B cell (primary cell): ENCODE results near the gene PIGM. TPM values are rescaled to one million over a fixed set of nuclear protein-coding genes. Genes with fewer than 3 reads are reported as not detected.

Source experiments
- ATAC-seq: fragments of 200-7000 bp; cut with Tn5 transposase; one replicate; pipeline ENCODE4 v1.10.0; 2021; ENCODE audit warnings: low read depth, mild to moderate bottlenecking, moderate number of reproducible peaks, moderate library complexity
- CTCF ChIA-PET: fragments of 350-600 bp; sonication (Branson Sonifier 250); formaldehyde crosslinking; loops from one replicate; lab custom pipeline; 2021; ENCODE audit warnings: antibody characterized with exemption, inconsistent platforms; lab: Charles Lee
- POLR2A ChIA-PET: fragments of 350-600 bp; sonication (Branson Sonifier 250); formaldehyde crosslinking; loops from one replicate; lab custom pipeline; 2021; ENCODE audit warnings: antibody characterized with exemption; lab: Charles Lee
- DNase-seq: peaks from one replicate; pipeline ENCODE4 v3.0.0; 2013
- H2AFZ ChIP-seq: 2 replicates; pipeline ENCODE4 v1.6.1; 2012; ENCODE audit warnings: mild to moderate bottlenecking, low read depth, low read length; ENCODE audit not compliant: insufficient read depth, poor library complexity, severe bottlenecking
- H3K27ac ChIP-seq, 2 donors: 1 replicate in 1 of 2; 2 replicates in 1 of 2; pipeline ENCODE4 v1.5.1; 2012 to 2013; ENCODE audit warnings: low read length in 2 of 2, mild to moderate bottlenecking in 2 of 2, moderate library complexity in 1 of 2
- H3K27me3 ChIP-seq, 4 experiments: fragments of 200-600 bp in 1 of 4; sonication (generic) in 1 of 4; replicated peaks in 1 of 4; 1 replicate in 2 of 4; 2 replicates in 2 of 4; pipeline versions ENCODE4 v1.6.1 to v1.7.0; 2013 to 2016; ENCODE audit warnings: low read length in 3 of 4, mild to moderate bottlenecking in 2 of 4, mixed read lengths in 1 of 4, moderate library complexity in 1 of 4; ENCODE audit not compliant: insufficient read depth in 4 of 4, control insufficient read depth in 3 of 4; ENCODE audit errors: control extremely low read depth in 1 of 4
- H3K36me3 ChIP-seq, 2 experiments: replicated peaks in 1 of 2; 1 replicate in 1 of 2; 2 replicates in 1 of 2; pipeline versions ENCODE4 v1.6.1 to v1.7.1; 2013; ENCODE audit warnings: low read length in 1 of 2; ENCODE audit not compliant: insufficient read depth in 2 of 2, control insufficient read depth in 1 of 2; ENCODE audit errors: control extremely low read depth in 1 of 2, extremely low read depth in 1 of 2
- H3K4me1 ChIP-seq, 2 donors: fragments of 200-600 bp in 1 of 2; sonication (generic) in 1 of 2; 1 replicate in 1 of 2; 2 replicates in 1 of 2; pipeline versions ENCODE4 v1.5.1 to v1.6.1; 2013 to 2017; ENCODE audit warnings: low read length in 2 of 2; ENCODE audit not compliant: control insufficient read depth in 2 of 2, insufficient read depth in 2 of 2
- H3K4me2 ChIP-seq: replicated peaks from 2 replicates; pipeline ENCODE3; 2012; ENCODE audit warnings: mild to moderate bottlenecking, low read depth, low read length; ENCODE audit not compliant: poor library complexity, severe bottlenecking
- H3K4me3 ChIP-seq, 5 experiments: fragments of 200-600 bp in 1 of 5; sonication (generic) in 1 of 5; 1 replicate in 3 of 5; 2 replicates in 2 of 5; pipeline versions ENCODE4 v1.5.1 to v1.7.0; 2011 to 2016; ENCODE audit warnings: low read length in 4 of 5, mild to moderate bottlenecking in 4 of 5, low read depth in 2 of 5, control low read depth in 1 of 5, moderate library complexity in 1 of 5; ENCODE audit not compliant: insufficient read depth in 1 of 5; ENCODE audit errors: control extremely low read depth in 1 of 5, extremely low read depth in 1 of 5
- H3K79me2 ChIP-seq: fragments of 200-600 bp; sonication (generic); one replicate; pipeline ENCODE4 v1.6.0; 2016; ENCODE audit warnings: low read length; ENCODE audit not compliant: control insufficient read depth, insufficient read depth
- H3K9ac ChIP-seq: fragments of 200-600 bp; sonication (generic); 2 replicates; pipeline ENCODE4 v1.6.1; 2017; ENCODE audit warnings: mild to moderate bottlenecking, low read length, moderate library complexity
- H3K9me3 ChIP-seq, 3 donors: one replicate each; pipeline versions ENCODE4 v1.6.1 to v1.7.1; 2013; ENCODE audit warnings: low read length in 2 of 3; ENCODE audit not compliant: control insufficient read depth in 2 of 3, insufficient read depth in 1 of 3; ENCODE audit errors: control extremely low read depth in 1 of 3
- H4K20me1 ChIP-seq: 2 replicates; pipeline ENCODE4 v1.6.0; 2012; ENCODE audit warnings: mild to moderate bottlenecking, low read length; ENCODE audit not compliant: insufficient read depth, control insufficient read depth, poor library complexity, severe bottlenecking
- H3K27ac Mint-ChIP-seq: one replicate; pipeline ENCODE4 v1.8.0; 2021; ENCODE audit warnings: mixed read lengths
- H3K27me3 Mint-ChIP-seq: one replicate; pipeline ENCODE4 v1.8.0; 2021; ENCODE audit warnings: mixed read lengths
- H3K4me1 Mint-ChIP-seq: one replicate; pipeline ENCODE4 v1.8.0; 2021; ENCODE audit warnings: mixed read lengths
- H3K4me3 Mint-ChIP-seq: one replicate; pipeline ENCODE4 v1.8.0; 2021; ENCODE audit warnings: mixed read lengths
- H3K9me3 Mint-ChIP-seq: one replicate; pipeline ENCODE4 v1.8.0; 2022; ENCODE audit warnings: mixed read lengths; ENCODE audit not compliant: insufficient read depth
- CTCF ChIP-seq: fragments of 200-600 bp; IDR thresholded peaks from one replicate; pipeline ENCODE4 v1.8.0; 2022; ENCODE audit warnings: antibody characterized with exemption, mild to moderate bottlenecking
- EZH2 ChIP-seq: IDR thresholded peaks from 2 replicates; pipeline ENCODE4 v1.6.1; 2012; ENCODE audit warnings: borderline replicate concordance, low read depth, mild to moderate bottlenecking, moderate library complexity, low read length; ENCODE audit not compliant: insufficient read depth, poor library complexity, severe bottlenecking
- WGBS: methylation state at CpG from one replicate; pipeline ENCODE4 v1.1.5; 2013; ENCODE audit warnings: missing lambda C conversion rate; ENCODE audit not compliant: insufficient coverage; 5-methylcytosine and 5-hydroxymethylcytosine counted together
- intact Hi-C: fragments of 100-400 bp; cut with micrococcal nuclease; formaldehyde crosslinking; loops from one replicate; pipeline ENCODE4 v1.10.0; 2022
- polyA plus RNA-seq: library from polyadenylated mRNA; depleted of rRNA; stranded (reverse); fragments of >200 nt; gene quantifications from 2 replicates; pipeline ENCODE4 v1.2.3, GENCODE V29; 2012
- total RNA-seq, 2 donors: library from RNA; stranded (reverse); fragments of 120-200 nt in 1 of 2; gene quantifications; 1 replicate in 1 of 2; 2 replicates in 1 of 2; pipeline versions ENCODE4 v1.2.3 to v1.2.4, GENCODE V29; 2013 to 2022

PIGM gene
- total and polyA plus RNA-seq, 2 donors (not counting 1 experiment from before 2014, with no cell fraction given), result 1.4 to 7.4 TPM

- Mint-ChIP-seq H3K9me3 (no peaks in the 10 kb centered on the region), H3K27ac (no peak overlapping the region), H3K4me1 (peaks cover 5% of the 10 kb centered on the region), H3K27me3 (peaks cover 44% of the 10 kb centered on the region), H3K4me3 (no peak overlapping the region)
- DNase-seq (no peak), ATAC-seq (no peak)
- Histone ChIP-seq H4K20me1 (no peaks in the 10 kb centered on the region), H3K36me3 (no peaks in the 10 kb centered on the region), H3K27ac (no peak overlapping the region), H3K9me3 (peaks cover 0 to 1% (median 0%) of the 10 kb centered on the region in 3 donors), H3K27me3 (peaks cover 0 to 11% (median 7%) of the 10 kb centered on the region in 4 experiments), H3K4me3 (no peak overlapping the region), H3K4me2 (no peak overlapping the region), H3K4me1 (no peaks in the 10 kb centered on the region), H3K9ac (no peak overlapping the region), H2AFZ (no peak overlapping the region), H3K79me2 (no peaks in the 10 kb centered on the region)
- CTCF ChIA-PET, result interaction anchor here (1.6 kb wide), 1 partner anchor 13 kb away, joined by 8 read pairs; no protein-coding TSS in a partner anchor
- 96% methylated on average over 2 of the region's 2 CpGs for WGBS
- intact Hi-C loops, result no loop called here
- POLR2A ChIA-PET, result no interaction called here
- TF ChIP-seq CTCF (no peak), EZH2 (no peak)
These were observed 36.9 kb downstream of the PIGM start for GRCh38 chr1:159994896-159995295.

GRCh38 chr1:159993911-159994310 is 37.9 kb downstream of the PIGM start:
- intact Hi-C loops, result no loop called here

More at GRCh38 chr1:159993911-159994310, 37.9 kb downstream of the PIGM start:
- CTCF ChIA-PET, result interaction anchor here (1.0 to 1.6 kb wide), 2 partner anchors 11 to 14 kb away, joined by 4 to 8 read pairs; no protein-coding TSS in a partner anchor
- H2AFZ ChIP-seq, result no peak overlapping the region
- no peak overlapping the region for H3K27ac Mint-ChIP-seq
- no peak overlapping the region for H3K4me3 ChIP-seq
- TF ChIP-seq EZH2 (no peak), CTCF (no peak)
- no peak overlapping the region for H3K9ac ChIP-seq
- H3K9me3 ChIP-seq, result peaks cover 0 to 1% (median 0%) of the 10 kb centered on the region in 3 donors
- 80% methylated on average over 1 of the region's 2 CpGs for WGBS
- no peaks in the 10 kb centered on the region for H4K20me1 ChIP-seq
- POLR2A ChIA-PET, result interaction anchor here (0.7 kb wide), 2 partner anchors 71 to 136 kb away, joined by 5 to 6 read pairs; no protein-coding TSS in a partner anchor
- H3K9me3 Mint-ChIP-seq, result no peaks in the 10 kb centered on the region
- DNase-seq (no peak), ATAC-seq (no peak)
- no peak overlapping the region for H3K4me3 Mint-ChIP-seq
- no peaks in the 10 kb centered on the region for H3K4me1 ChIP-seq
- peaks cover 0 to 11% (median 9%) of the 10 kb centered on the region in 4 experiments for H3K27me3 ChIP-seq
- no peaks in the 10 kb centered on the region for H3K36me3 ChIP-seq
- no peak overlapping the region for H3K4me2 ChIP-seq
- H3K4me1 Mint-ChIP-seq, result peaks cover 5% of the 10 kb centered on the region
- H3K27me3 Mint-ChIP-seq, result peaks cover 41% of the 10 kb centered on the region
- H3K79me2 ChIP-seq, result no peaks in the 10 kb centered on the region
- H3K27ac ChIP-seq, result no peak overlapping the region
